ENCODE results near the gene RABGAP1L.

DNA sequence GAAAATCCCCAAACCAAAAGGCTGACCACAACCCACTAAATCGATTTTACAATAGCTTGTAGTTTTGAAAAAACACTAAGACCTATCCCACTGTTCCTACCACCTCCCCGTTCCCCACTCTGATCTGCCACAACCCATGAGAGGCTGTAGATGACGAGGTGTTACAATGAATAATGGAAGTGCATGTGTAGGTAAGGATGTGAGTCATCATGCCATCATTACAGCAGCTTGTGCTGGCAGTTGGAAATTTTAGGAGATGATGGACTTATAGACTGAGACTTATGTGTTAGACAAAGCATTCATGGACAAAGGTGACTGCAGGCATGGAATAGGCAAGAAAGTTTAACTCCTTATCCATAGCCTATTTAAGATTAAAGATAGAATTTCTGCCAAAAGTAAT lies 655.7 kb downstream of the RABGAP1L start:
- TF ChIP-seq, protein P1, sequence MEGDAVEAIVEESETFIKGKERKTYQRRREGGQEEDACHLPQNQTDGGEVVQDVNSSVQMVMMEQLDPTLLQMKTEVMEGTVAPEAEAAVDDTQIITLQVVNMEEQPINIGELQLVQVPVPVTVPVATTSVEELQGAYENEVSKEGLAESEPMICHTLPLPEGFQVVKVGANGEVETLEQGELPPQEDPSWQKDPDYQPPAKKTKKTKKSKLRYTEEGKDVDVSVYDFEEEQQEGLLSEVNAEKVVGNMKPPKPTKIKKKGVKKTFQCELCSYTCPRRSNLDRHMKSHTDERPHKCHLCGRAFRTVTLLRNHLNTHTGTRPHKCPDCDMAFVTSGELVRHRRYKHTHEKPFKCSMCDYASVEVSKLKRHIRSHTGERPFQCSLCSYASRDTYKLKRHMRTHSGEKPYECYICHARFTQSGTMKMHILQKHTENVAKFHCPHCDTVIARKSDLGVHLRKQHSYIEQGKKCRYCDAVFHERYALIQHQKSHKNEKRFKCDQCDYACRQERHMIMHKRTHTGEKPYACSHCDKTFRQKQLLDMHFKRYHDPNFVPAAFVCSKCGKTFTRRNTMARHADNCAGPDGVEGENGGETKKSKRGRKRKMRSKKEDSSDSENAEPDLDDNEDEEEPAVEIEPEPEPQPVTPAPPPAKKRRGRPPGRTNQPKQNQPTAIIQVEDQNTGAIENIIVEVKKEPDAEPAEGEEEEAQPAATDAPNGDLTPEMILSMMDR (IDR thresholded peaks at IDR 0.05): no peak
- TF ChIP-seq POLR2A (IDR thresholded peaks at IDR 0.05): no peak

Data from lower leg skin (tissue), 3 donors.